ENCODE results near the gene WDR83.
A peak's percentile ranks its signal among the peaks of the same experiment; 100 is the strongest.
"Not testable (repeated sequence)": the region's sequence is repeated elsewhere in the genome, so short reads cannot be mapped to it uniquely, and the experiment has no call there.

Gene WDR83

GRCh38 chr19:12687496-12688196 is 21.0 kb downstream of the WDR83 start, which contains the start of gene GNG14:
TSS of gene GNG14 (plus strand) at chr19:12687998. CDS start at chr19:12688049, 51 bp downstream.
- DNase-seq (ENCODE audit: low spot score) = no peak

- no peak for DNase-seq (ENCODE audit: low spot score)
Measured at GRCh38 chr19:12689012-12689411, 22.4 kb downstream of the WDR83 start.

- no peak for DNase-seq (ENCODE audit: low spot score)
Measured at GRCh38 chr19:12689581-12690216, 23.1 kb downstream of the WDR83 start.

- no peak for DNase-seq (ENCODE audit: low spot score)
Measured at GRCh38 chr19:12692960-12693359, 26.4 kb downstream of the WDR83 start.

- DNase-seq (ENCODE audit: low spot score) = no peak
Measured at GRCh38 chr19:12694641-12695040, 28.0 kb downstream of the WDR83 start.

GRCh38 chr19:12695096-12695495 is 28.5 kb downstream of the WDR83 start:
- DNase-seq (ENCODE audit: low spot score) = no peak

GRCh38 chr19:12695514-12695913 is 28.9 kb downstream of the WDR83 start:
- no peak for DNase-seq (ENCODE audit: low spot score)

GRCh38 chr19:12695997-12696365 is 29.4 kb downstream of the WDR83 start:
- no peak for DNase-seq (ENCODE audit: low spot score)

- peak; percentile 97 for DNase-seq (ENCODE audit: low spot score)
Measured at GRCh38 chr19:12696366-12697335, 30.0 kb downstream of the WDR83 start, which contains the start of gene FBXW9. TSS of gene FBXW9 (minus strand) at chr19:12696631. CDS start at chr19:12696581, 50 bp downstream.

- not testable (repeated sequence) for DNase-seq (ENCODE audit: low spot score)
Measured at GRCh38 chr19:12697425-12697824, 30.8 kb downstream of the WDR83 start.

- DNase-seq (ENCODE audit: low spot score) = no peak
Measured at GRCh38 chr19:12698138-12698537, 31.5 kb downstream of the WDR83 start.

GRCh38 chr19:12701596-12702282 is 35.1 kb downstream of the WDR83 start:
- no peak for DNase-seq (ENCODE audit: low spot score)

GRCh38 chr19:12703046-12703445 is 36.4 kb downstream of the WDR83 start:
- peak; percentile 71 for DNase-seq (ENCODE audit: low spot score)

GRCh38 chr19:12705169-12705568 is 38.6 kb downstream of the WDR83 start:
- DNase-seq (ENCODE audit: low spot score) = no peak

- no peak for DNase-seq (ENCODE audit: low spot score)
Measured at GRCh38 chr19:12705654-12706331, 39.2 kb downstream of the WDR83 start.

- no peak for DNase-seq (ENCODE audit: low spot score)
Measured at GRCh38 chr19:12706332-12706718, 39.7 kb downstream of the WDR83 start.

GRCh38 chr19:12708641-12709040 is 42.0 kb downstream of the WDR83 start:
- no peak for DNase-seq (ENCODE audit: low spot score)

GRCh38 chr19:12711187-12711586 is 44.6 kb downstream of the WDR83 start:
- DNase-seq (ENCODE audit: low spot score) = no peak

- DNase-seq (ENCODE audit: low spot score) = not testable (repeated sequence)
Measured at GRCh38 chr19:12712077-12712476, 45.5 kb downstream of the WDR83 start.

- DNase-seq (ENCODE audit: low spot score) = not testable (repeated sequence)
Measured at GRCh38 chr19:12713304-12713703, 46.7 kb downstream of the WDR83 start.

GRCh38 chr19:12715102-12715501 is 48.5 kb downstream of the WDR83 start:
- no peak for DNase-seq (ENCODE audit: low spot score)
